Fibroblast of pulmonary artery (primary cell): Measurements from ENCODE around the gene GLB1L2.
"Not testable (repeated sequence)": the region's sequence is repeated elsewhere in the genome, so short reads cannot be mapped to it uniquely, and the experiment has no call there.

Experiments used
- DNase-seq: peaks from one replicate; pipeline ENCODE4 v3.0.0-alpha.2; 2010; ENCODE audit warnings: low read depth
- H3K4me3 ChIP-seq: replicated peaks from 2 replicates; pipeline ENCODE4 v1.5.1; 2011; ENCODE audit warnings: low read depth, mild to moderate bottlenecking, control low read depth, low read length, moderate library complexity
- CTCF ChIP-seq: IDR thresholded peaks from 2 replicates; pipeline ENCODE4 v1.5.1; 2011; ENCODE audit warnings: mild to moderate bottlenecking, control low read depth, low read length, inconsistent platforms; ENCODE audit errors: missing control alignments

The GLB1L2 gene

GRCh38 chr11:134341805-134342571 is 10.2 kb downstream of the GLB1L2 start:
- TF ChIP-seq CTCF, result no peak
- no peak for DNase-seq
- no peak overlapping the region for H3K4me3 ChIP-seq

- TF ChIP-seq CTCF, result no peak
- H3K4me3 ChIP-seq, result no peak overlapping the region
- DNase-seq, result no peak
These were observed 11.0 kb downstream of the GLB1L2 start for GRCh38 chr11:134342572-134343340.

- no peak for TF ChIP-seq CTCF
- no peak for DNase-seq
These were observed 11.9 kb downstream of the GLB1L2 start for GRCh38 chr11:134343646-134344045.

GRCh38 chr11:134344497-134345236 is 12.9 kb downstream of the GLB1L2 start:
- not testable (repeated sequence) for DNase-seq, H3K4me3 ChIP-seq

More at GRCh38 chr11:134343646-134344045, 11.9 kb downstream of the GLB1L2 start:
- no peak overlapping the region for H3K4me3 ChIP-seq

GRCh38 chr11:134345237-134345550 is 13.4 kb downstream of the GLB1L2 start:
- no peak overlapping the region for H3K4me3 ChIP-seq
- no peak for DNase-seq
- no peak for TF ChIP-seq CTCF

- no peak for DNase-seq
- no peak for TF ChIP-seq CTCF
- H3K4me3 ChIP-seq, result no peak overlapping the region
These were observed 14.6 kb downstream of the GLB1L2 start for GRCh38 chr11:134346101-134346975.
